ENCODE data around the gene SEMA5A.

The SEMA5A gene

GRCh38 chr5:9543311-9543920 lies 2.5 kb downstream of the SEMA5A start:
- DNase-seq (ENCODE audit: low read depth), result no peak
- no peak for TF ChIP-seq CTCF (IDR thresholded peaks at IDR 0.05; ENCODE audit: control insufficient read depth, extremely low read depth, insufficient read depth)
- H3K4me3 ChIP-seq (ENCODE audit: low read depth, low read length), result no peak overlapping the region

GRCh38 chr5:9540791-9541190 lies 5.1 kb downstream of the SEMA5A start:
- no peak for TF ChIP-seq CTCF (IDR thresholded peaks at IDR 0.05; ENCODE audit: control insufficient read depth, extremely low read depth, insufficient read depth)
- H3K4me3 ChIP-seq (ENCODE audit: low read depth, low read length), result no peak overlapping the region
- DNase-seq (ENCODE audit: low read depth), result no peak

- H3K4me3 ChIP-seq (ENCODE audit: low read depth, low read length), result no peak overlapping the region
- peak; percentile 31 for DNase-seq (ENCODE audit: low read depth)
- TF ChIP-seq CTCF (IDR thresholded peaks at IDR 0.05; ENCODE audit: control insufficient read depth, extremely low read depth, insufficient read depth), result no peak
Measured at GRCh38 chr5:9538504-9538903, 7.4 kb downstream of the SEMA5A start.

- H3K4me3 ChIP-seq (ENCODE audit: low read depth, low read length), result no peak overlapping the region
- DNase-seq (ENCODE audit: low read depth), result no peak
- no peak for TF ChIP-seq CTCF (IDR thresholded peaks at IDR 0.05; ENCODE audit: control insufficient read depth, extremely low read depth, insufficient read depth)
Measured at GRCh38 chr5:9537223-9538141, 8.4 kb downstream of the SEMA5A start.

- no peak overlapping the region for H3K4me3 ChIP-seq (ENCODE audit: low read depth, low read length)
- no peak for DNase-seq (ENCODE audit: low read depth)
- TF ChIP-seq CTCF (IDR thresholded peaks at IDR 0.05; ENCODE audit: control insufficient read depth, extremely low read depth, insufficient read depth), result no peak
Measured at GRCh38 chr5:9536717-9537116, 9.2 kb downstream of the SEMA5A start.

GRCh38 chr5:9534881-9535517 lies 10.9 kb downstream of the SEMA5A start:
- H3K4me3 ChIP-seq (ENCODE audit: low read depth, low read length), result no peak overlapping the region
- DNase-seq (ENCODE audit: low read depth), result no peak
- TF ChIP-seq CTCF (IDR thresholded peaks at IDR 0.05; ENCODE audit: control insufficient read depth, extremely low read depth, insufficient read depth), result no peak

Data from LNCaP clone FGC (cell line).